ENCODE measurements around the gene LGMN.

LGMN gene

DNA sequence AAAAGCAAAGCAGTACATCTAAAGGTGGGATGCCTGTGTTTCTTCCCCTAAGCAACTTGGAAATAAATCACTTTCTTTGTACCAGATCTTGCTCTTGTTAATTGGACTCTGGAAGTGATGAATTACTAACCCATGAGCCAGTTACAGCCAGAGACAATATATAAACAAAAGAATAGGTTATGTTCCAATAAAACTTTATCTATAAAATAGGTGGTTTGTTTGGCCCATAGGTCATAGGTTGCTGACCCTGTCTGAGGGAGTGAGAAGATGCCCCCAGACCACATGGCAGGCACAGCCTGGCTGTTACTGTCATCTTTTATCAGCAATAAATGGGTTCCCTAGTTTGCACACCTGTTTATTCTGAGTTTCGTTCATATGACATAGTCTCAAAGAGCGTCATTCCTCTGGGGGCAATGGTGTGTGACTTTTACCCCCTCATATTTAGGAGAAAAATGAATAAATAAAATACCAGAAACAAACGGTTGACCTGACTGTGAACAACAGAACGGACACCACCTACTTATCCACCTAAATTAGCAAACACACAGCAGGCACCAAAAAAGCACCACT is 10.7 kb downstream of the LGMN start:
- TF ChIP-seq TCF12 (IDR thresholded peaks at IDR 0.05; ENCODE audit: low read depth): no peak
- TF ChIP-seq USF1 (IDR thresholded peaks at IDR 0.05): no peak
- TF ChIP-seq RAD21 (IDR thresholded peaks at IDR 0.05; ENCODE audit: low read depth): no peak
- TF ChIP-seq NFIC (IDR thresholded peaks at IDR 0.05): no peak
- no peak for TF ChIP-seq EP300 (IDR thresholded peaks at IDR 0.05; ENCODE audit: borderline replicate concordance)
- TF ChIP-seq FOXM1 (IDR thresholded peaks at IDR 0.05; ENCODE audit: borderline replicate concordance, low read depth): no peak
- TF ChIP-seq TAF1 (IDR thresholded peaks at IDR 0.05; ENCODE audit: low read depth): no peak
- TF ChIP-seq CREB1 (IDR thresholded peaks at IDR 0.05; ENCODE audit: low read depth): no peak
- TF ChIP-seq ZBTB7A (IDR thresholded peaks at IDR 0.05; ENCODE audit: low read depth): no peak
- TF ChIP-seq YY1 (IDR thresholded peaks at IDR 0.05; ENCODE audit: low read depth): no peak

DNA sequence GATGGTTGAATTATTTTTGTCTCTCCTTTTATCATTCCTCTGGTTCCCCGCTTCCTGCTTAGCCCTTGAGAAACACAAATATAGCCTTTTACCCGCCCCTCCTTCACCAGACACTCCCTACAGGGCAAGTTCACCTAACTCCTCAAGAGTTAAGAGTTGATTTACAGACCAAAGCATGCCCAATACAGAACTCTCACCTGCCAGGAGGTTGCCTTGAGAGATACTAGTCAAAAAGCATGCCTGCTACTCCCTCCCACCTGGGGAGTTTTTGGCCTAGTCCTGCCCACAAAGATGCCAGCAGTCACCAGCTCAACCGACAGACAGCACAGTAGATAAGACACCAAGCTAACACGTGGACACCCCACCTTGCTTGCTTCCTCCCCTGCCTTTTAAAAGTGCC is 11.2 kb downstream of the LGMN start:
- TF ChIP-seq CREB1 (IDR thresholded peaks at IDR 0.05; ENCODE audit: low read depth): no peak
- no peak for TF ChIP-seq ZBTB7A (IDR thresholded peaks at IDR 0.05; ENCODE audit: low read depth)
- TF ChIP-seq TAF1 (IDR thresholded peaks at IDR 0.05; ENCODE audit: low read depth): no peak
- no peak for TF ChIP-seq FOXM1 (IDR thresholded peaks at IDR 0.05; ENCODE audit: borderline replicate concordance, low read depth)
- no peak for TF ChIP-seq MAX (IDR thresholded peaks at IDR 0.05)
- no peak for TF ChIP-seq EP300 (IDR thresholded peaks at IDR 0.05; ENCODE audit: borderline replicate concordance)
- TF ChIP-seq CEBPB (IDR thresholded peaks at IDR 0.05): no peak
- TF ChIP-seq USF1 (IDR thresholded peaks at IDR 0.05): no peak
- TF ChIP-seq EGR1 (IDR thresholded peaks at IDR 0.05): no peak
- no peak for TF ChIP-seq NFIC (IDR thresholded peaks at IDR 0.05)
- TF ChIP-seq TCF12 (IDR thresholded peaks at IDR 0.05; ENCODE audit: low read depth): no peak
- TF ChIP-seq, protein P1, sequence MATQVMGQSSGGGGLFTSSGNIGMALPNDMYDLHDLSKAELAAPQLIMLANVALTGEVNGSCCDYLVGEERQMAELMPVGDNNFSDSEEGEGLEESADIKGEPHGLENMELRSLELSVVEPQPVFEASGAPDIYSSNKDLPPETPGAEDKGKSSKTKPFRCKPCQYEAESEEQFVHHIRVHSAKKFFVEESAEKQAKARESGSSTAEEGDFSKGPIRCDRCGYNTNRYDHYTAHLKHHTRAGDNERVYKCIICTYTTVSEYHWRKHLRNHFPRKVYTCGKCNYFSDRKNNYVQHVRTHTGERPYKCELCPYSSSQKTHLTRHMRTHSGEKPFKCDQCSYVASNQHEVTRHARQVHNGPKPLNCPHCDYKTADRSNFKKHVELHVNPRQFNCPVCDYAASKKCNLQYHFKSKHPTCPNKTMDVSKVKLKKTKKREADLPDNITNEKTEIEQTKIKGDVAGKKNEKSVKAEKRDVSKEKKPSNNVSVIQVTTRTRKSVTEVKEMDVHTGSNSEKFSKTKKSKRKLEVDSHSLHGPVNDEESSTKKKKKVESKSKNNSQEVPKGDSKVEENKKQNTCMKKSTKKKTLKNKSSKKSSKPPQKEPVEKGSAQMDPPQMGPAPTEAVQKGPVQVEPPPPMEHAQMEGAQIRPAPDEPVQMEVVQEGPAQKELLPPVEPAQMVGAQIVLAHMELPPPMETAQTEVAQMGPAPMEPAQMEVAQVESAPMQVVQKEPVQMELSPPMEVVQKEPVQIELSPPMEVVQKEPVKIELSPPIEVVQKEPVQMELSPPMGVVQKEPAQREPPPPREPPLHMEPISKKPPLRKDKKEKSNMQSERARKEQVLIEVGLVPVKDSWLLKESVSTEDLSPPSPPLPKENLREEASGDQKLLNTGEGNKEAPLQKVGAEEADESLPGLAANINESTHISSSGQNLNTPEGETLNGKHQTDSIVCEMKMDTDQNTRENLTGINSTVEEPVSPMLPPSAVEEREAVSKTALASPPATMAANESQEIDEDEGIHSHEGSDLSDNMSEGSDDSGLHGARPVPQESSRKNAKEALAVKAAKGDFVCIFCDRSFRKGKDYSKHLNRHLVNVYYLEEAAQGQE (IDR thresholded peaks at IDR 0.05; ENCODE audit: low read depth): no peak
- TF ChIP-seq RAD21 (IDR thresholded peaks at IDR 0.05; ENCODE audit: low read depth): no peak
- no peak for TF ChIP-seq TEAD4 (IDR thresholded peaks at IDR 0.05)
- no peak for TF ChIP-seq YY1 (IDR thresholded peaks at IDR 0.05; ENCODE audit: low read depth)

GRCh38 chr14:92735344-92735743 is 13.1 kb downstream of the LGMN start:
- TF ChIP-seq ZBTB7A (IDR thresholded peaks at IDR 0.05; ENCODE audit: low read depth): no peak
- no peak for TF ChIP-seq FOXM1 (IDR thresholded peaks at IDR 0.05; ENCODE audit: borderline replicate concordance, low read depth)
- TF ChIP-seq NFIC (IDR thresholded peaks at IDR 0.05): no peak
- TF ChIP-seq TEAD4 (IDR thresholded peaks at IDR 0.05): no peak
- no peak for TF ChIP-seq CEBPB (IDR thresholded peaks at IDR 0.05)
- TF ChIP-seq YY1 (IDR thresholded peaks at IDR 0.05; ENCODE audit: low read depth): no peak
- TF ChIP-seq, protein P1 (IDR thresholded peaks at IDR 0.05; ENCODE audit: low read depth): no peak

GRCh38 chr14:92734618-92735017 is 13.8 kb downstream of the LGMN start:
- no peak for TF ChIP-seq FOXM1 (IDR thresholded peaks at IDR 0.05; ENCODE audit: borderline replicate concordance, low read depth)
- TF ChIP-seq, protein P1 (IDR thresholded peaks at IDR 0.05; ENCODE audit: low read depth): no peak
- no peak for TF ChIP-seq EGR1 (IDR thresholded peaks at IDR 0.05)
- TF ChIP-seq YY1 (IDR thresholded peaks at IDR 0.05; ENCODE audit: low read depth): no peak
- TF ChIP-seq EP300 (IDR thresholded peaks at IDR 0.05; ENCODE audit: borderline replicate concordance): no peak
- TF ChIP-seq TEAD4 (IDR thresholded peaks at IDR 0.05): no peak
- no peak for TF ChIP-seq TCF12 (IDR thresholded peaks at IDR 0.05; ENCODE audit: low read depth)
- TF ChIP-seq USF1 (IDR thresholded peaks at IDR 0.05): no peak
- no peak for TF ChIP-seq CREB1 (IDR thresholded peaks at IDR 0.05; ENCODE audit: low read depth)
- TF ChIP-seq ZBTB7A (IDR thresholded peaks at IDR 0.05; ENCODE audit: low read depth): no peak
- TF ChIP-seq RAD21 (IDR thresholded peaks at IDR 0.05; ENCODE audit: low read depth): no peak
- TF ChIP-seq CEBPB (IDR thresholded peaks at IDR 0.05): no peak
- TF ChIP-seq NFIC (IDR thresholded peaks at IDR 0.05): no peak

Data from Ishikawa (cell line).